ENCODE measurements around the gene ANKMY1.

Gene ANKMY1

GRCh38 chr2:240463274-240463865, 94.4 kb downstream of the ANKMY1 start:
- TF ChIP-seq, protein P1, sequence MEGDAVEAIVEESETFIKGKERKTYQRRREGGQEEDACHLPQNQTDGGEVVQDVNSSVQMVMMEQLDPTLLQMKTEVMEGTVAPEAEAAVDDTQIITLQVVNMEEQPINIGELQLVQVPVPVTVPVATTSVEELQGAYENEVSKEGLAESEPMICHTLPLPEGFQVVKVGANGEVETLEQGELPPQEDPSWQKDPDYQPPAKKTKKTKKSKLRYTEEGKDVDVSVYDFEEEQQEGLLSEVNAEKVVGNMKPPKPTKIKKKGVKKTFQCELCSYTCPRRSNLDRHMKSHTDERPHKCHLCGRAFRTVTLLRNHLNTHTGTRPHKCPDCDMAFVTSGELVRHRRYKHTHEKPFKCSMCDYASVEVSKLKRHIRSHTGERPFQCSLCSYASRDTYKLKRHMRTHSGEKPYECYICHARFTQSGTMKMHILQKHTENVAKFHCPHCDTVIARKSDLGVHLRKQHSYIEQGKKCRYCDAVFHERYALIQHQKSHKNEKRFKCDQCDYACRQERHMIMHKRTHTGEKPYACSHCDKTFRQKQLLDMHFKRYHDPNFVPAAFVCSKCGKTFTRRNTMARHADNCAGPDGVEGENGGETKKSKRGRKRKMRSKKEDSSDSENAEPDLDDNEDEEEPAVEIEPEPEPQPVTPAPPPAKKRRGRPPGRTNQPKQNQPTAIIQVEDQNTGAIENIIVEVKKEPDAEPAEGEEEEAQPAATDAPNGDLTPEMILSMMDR (IDR thresholded peaks at IDR 0.05), result no peak
- Histone ChIP-seq H3K27ac (no peak overlapping the region), H3K4me3 (no peak overlapping the region)
- DNase-seq (ENCODE audit: low spot score), result peak; percentile 68

- TF ChIP-seq, protein P1 (IDR thresholded peaks at IDR 0.05), result no peak
Measured at GRCh38 chr2:240462707-240463273, 95.0 kb downstream of the ANKMY1 start.

GRCh38 chr2:240462073-240462706, 95.6 kb downstream of the ANKMY1 start:
- DNase-seq (ENCODE audit: low spot score), result peak; percentile 72
- H3K4me3 ChIP-seq, result no peak overlapping the region
- H3K27ac ChIP-seq, result no peak overlapping the region
- TF ChIP-seq, protein P1 (IDR thresholded peaks at IDR 0.05), result no peak

More at GRCh38 chr2:240462707-240463273, 95.0 kb downstream of the ANKMY1 start:
- Histone ChIP-seq H3K27ac (no peak overlapping the region), H3K4me3 (no peak overlapping the region)
- no peak for DNase-seq (ENCODE audit: low spot score)

GRCh38 chr2:240461471-240462072, 96.2 kb downstream of the ANKMY1 start:
- DNase-seq (ENCODE audit: low spot score), result peak; percentile 70
- TF ChIP-seq, protein P1 (IDR thresholded peaks at IDR 0.05), result no peak
- Histone ChIP-seq H3K4me3 (no peak overlapping the region), H3K27ac (no peak overlapping the region)

DNA sequence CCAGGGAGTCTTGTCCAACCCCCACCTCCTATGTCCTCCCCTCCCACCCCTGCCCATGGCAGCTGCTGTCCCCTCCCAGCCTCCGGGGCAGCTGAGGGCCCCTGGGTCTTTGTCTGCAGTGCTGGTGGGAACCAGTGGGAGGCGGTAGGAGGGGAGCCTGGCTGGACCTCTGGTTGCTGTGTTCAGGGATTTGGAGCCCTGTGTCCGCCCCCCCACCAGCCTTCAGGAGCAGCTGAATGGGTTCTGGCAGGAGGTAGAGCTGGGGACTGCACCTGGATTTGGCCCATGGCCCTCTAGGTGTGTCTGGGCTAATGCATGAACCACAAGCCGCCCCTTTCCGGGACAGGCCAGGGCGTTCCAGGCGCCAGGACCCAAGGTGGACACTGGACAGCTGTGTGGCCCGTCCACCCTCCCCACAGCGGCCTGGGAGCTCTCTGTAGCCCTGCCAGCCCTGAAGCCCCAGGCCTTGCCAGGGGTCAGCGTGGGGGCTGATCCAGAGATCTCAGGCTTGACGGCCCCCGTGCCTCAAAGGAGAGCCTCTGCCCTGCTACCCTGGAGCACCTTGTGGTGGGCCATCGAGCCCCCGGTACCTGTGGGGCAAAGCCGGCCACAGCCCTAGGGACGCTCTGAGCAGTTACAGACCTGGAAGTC, 96.9 kb downstream of the ANKMY1 start:
- no peak overlapping the region for H3K4me3 ChIP-seq
- H3K27ac ChIP-seq, result no peak overlapping the region
- no peak for DNase-seq (ENCODE audit: low spot score)
- TF ChIP-seq, protein P1 (IDR thresholded peaks at IDR 0.05), result no peak

DNA sequence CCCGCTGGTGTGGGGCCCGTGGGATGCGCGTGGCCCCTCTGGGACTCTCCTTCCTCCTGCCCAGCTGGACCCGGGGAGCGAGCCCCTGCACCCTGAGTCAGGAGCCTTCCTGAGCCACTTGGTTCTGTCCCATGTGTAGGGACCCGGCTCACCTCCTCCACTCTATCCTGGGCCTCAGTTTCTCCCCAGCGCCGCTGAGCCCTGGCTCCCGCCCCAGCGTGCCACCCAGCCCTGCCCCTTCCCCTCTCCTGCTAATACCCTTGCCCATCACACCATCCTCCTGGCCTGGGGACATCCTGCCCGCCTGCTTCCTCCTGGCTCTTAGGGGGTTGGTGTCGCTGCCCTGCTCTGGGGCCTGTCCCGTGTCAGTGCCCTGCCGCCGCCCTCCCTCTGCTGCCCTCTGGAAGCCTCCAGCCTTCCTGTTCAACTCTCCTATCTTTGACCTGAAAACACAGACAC, 97.5 kb downstream of the ANKMY1 start:
- TF ChIP-seq, protein P1 (IDR thresholded peaks at IDR 0.05), result no peak
- no peak for DNase-seq (ENCODE audit: low spot score)
- H3K4me3 ChIP-seq, result no peak overlapping the region
- no peak overlapping the region for H3K27ac ChIP-seq
